Psoas muscle (tissue), 8 donors: ENCODE data around the gene TNFAIP3. TPM values are rescaled to one million over a fixed set of nuclear protein-coding genes. Genes with fewer than 3 reads are reported as not detected.

ENCODE experiments used
- ATAC-seq, 4 donors: fragments of 200-7000 bp; cut with Tn5 transposase; one replicate each; pipeline ENCODE4 v1.9.1; 2020; ENCODE audit warnings: moderate library complexity in 3 of 4, mild to moderate bottlenecking in 2 of 4
- DNase-seq, 2 donors: peaks; one replicate each; pipeline ENCODE4 v3.0.0-alpha.2; 2020
- H3K27ac ChIP-seq: fragments of 200-600 bp; one replicate; pipeline ENCODE4 v1.8.0; 2022
- H3K27me3 ChIP-seq, 3 donors: fragments of 200-600 bp in 1 of 3; one replicate each; pipeline versions ENCODE4 v1.6.1 to v1.8.0; 2013 to 2022; ENCODE audit warnings: low read length in 2 of 3, mild to moderate bottlenecking in 2 of 3, moderate library complexity in 1 of 3; ENCODE audit not compliant: insufficient read depth in 3 of 3
- H3K36me3 ChIP-seq, 2 donors: fragments of 200-600 bp in 1 of 2; one replicate each; pipeline versions ENCODE4 v1.6.1 to v1.8.0; 2013 to 2022; ENCODE audit warnings: low read depth in 1 of 2, mild to moderate bottlenecking in 1 of 2, moderate library complexity in 1 of 2; ENCODE audit not compliant: insufficient read depth in 1 of 2
- H3K4me1 ChIP-seq: fragments of 200-600 bp; one replicate; pipeline ENCODE4 v1.8.0; 2022
- H3K4me3 ChIP-seq: fragments of 200-600 bp; one replicate; pipeline ENCODE4 v1.8.0; 2022; ENCODE audit warnings: mild to moderate bottlenecking
- H3K9me3 ChIP-seq: fragments of 200-600 bp; one replicate; pipeline ENCODE4 v1.8.0; 2022
- CTCF ChIP-seq: fragments of 200-600 bp; IDR thresholded peaks from one replicate; pipeline ENCODE4 v1.8.0; 2022; ENCODE audit warnings: antibody characterized with exemption
- WGBS, 3 donors: extraction: QIAGEN DNeasy Blood & Tissue Kit; methylation state at CpG; one replicate each; pipeline versions ENCODE4 v1.1.6 to v1.1.7; 2013; 5-methylcytosine and 5-hydroxymethylcytosine counted together
- intact Hi-C, 2 donors: fragments of 100-400 bp; cut with DNase I; formaldehyde crosslinking; loops; one replicate each; pipeline versions ENCODE4 v1.11.0 to v1.14.2; 2022
- polyA plus RNA-seq, 3 donors: library from polyadenylated mRNA; stranded (reverse); fragments of 200-250 nt; gene quantifications; one replicate each; pipeline ENCODE4 v1.2.3, GENCODE V29; 2013
- total RNA-seq, 4 donors: library from RNA; stranded (reverse); fragmentation: NEBNext Ultra II Directional in 2 of 4; extraction: Animal tissue kit (Norgen Biotek cat#: 25700) in 2 of 4; gene quantifications; one replicate each; pipeline versions ENCODE4 v1.2.1 to v1.2.4, GENCODE V29; 2021 to 2023
- donor health status: healthy with polysubstance abuse.
- donor health status: DM: no; HTN: no; CAD: no; lungs with moderate emphysema.
- donor health status: Bipolar disorder and iron deficiency.
- donor health status: healthy.
- donor health status: DM: yes; HTN: yes; CAD: no.
- donor health status: DM: no; HTN: no; CAD: no.
- donor health status: DM: no; HTN: no; CAD: no.
- donor health status: DM: yes; HTN: yes; CAD: no.

TNFAIP3 gene
- total and polyA plus RNA-seq, 7 donors: 2.0 to 12.8 (median 4.3) TPM

GRCh38 chr6:137871291-137871690 is 4.2 kb downstream of the TNFAIP3 start:
- ATAC-seq (no peak), DNase-seq (no peak)
- WGBS, 3 donors: 78 to 84% (median 78%) methylated on average over 11 of the region's 11 CpGs
- Histone ChIP-seq H3K27me3 (no peaks in the 10 kb centered on the region), H3K4me1 (peaks cover 53% of the 10 kb centered on the region), H3K4me3 (peak overlapping the region; percentile 37), H3K27ac (peak overlapping the region; percentile 39), H3K9me3 (no peaks in the 10 kb centered on the region), H3K36me3 (peaks cover 5 to 34% of the 10 kb centered on the region in 2 donors)
- intact Hi-C loops: loop anchor here in 1 of 2 donors (5.0 kb wide), 1 partner anchor 41 kb away; no protein-coding TSS in a partner anchor
- TF ChIP-seq CTCF: no peak

DNA sequence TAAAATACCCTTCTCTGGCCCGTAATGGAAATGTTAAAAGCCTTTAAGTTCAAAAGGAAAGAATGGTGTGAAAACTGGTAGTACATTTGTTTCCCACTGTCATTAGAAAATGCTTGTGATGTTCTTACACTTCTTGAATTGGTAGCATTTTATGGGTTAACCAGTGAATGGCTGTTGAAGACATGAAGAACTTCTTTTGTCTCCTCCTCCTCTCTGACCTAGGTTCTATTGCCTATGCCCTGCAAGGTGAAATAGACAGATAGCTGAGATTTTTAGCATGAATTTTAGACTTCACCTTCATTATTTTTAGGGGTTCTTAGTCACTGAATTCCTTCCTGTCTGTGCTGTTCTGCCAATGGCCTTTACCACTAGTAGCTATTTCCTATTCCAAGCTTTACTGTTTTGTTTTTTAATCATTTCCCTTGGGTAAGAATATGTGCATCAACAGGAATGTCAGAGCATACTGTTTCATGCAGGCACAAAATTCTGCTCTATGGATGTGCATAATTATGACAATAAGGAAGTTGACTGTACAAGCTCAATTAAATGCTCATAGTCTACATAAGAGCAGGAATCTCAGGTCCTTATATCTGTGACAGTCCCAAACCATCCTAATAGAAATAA is 4.9 kb downstream of the TNFAIP3 start:
- no peaks in the 10 kb centered on the region for H3K9me3 ChIP-seq
- TF ChIP-seq CTCF: no peak
- intact Hi-C loops: loop anchor here in 1 of 2 donors (5.0 kb wide), 1 partner anchor 40 kb away; no protein-coding TSS in a partner anchor
- ATAC-seq: no peak
- no peak for DNase-seq
- H3K4me3 ChIP-seq: peak overlapping the region; percentile 37
- no peak overlapping the region for H3K27ac ChIP-seq
- no peaks in the 10 kb centered on the region for H3K27me3 ChIP-seq
- peaks cover 50% of the 10 kb centered on the region for H3K4me1 ChIP-seq
- H3K36me3 ChIP-seq: peaks cover 5 to 40% of the 10 kb centered on the region in 2 donors
- 89 to 100% (median 97%) methylated on average over 1 of the region's 1 CpG for WGBS, 3 donors

GRCh38 chr6:137872581-137873115 is 5.6 kb downstream of the TNFAIP3 start:
- Histone ChIP-seq H3K36me3 (peaks cover 5 to 47% of the 10 kb centered on the region in 2 donors), H3K4me3 (peak overlapping the region; percentile 33), H3K27ac (peak overlapping the region; percentile 25), H3K9me3 (no peaks in the 10 kb centered on the region), H3K27me3 (no peaks in the 10 kb centered on the region), H3K4me1 (peaks cover 50% of the 10 kb centered on the region)
- ATAC-seq: no peak
- intact Hi-C loops: loop anchor here in 1 of 2 donors (5.0 kb wide), 1 partner anchor 40 kb away; no protein-coding TSS in a partner anchor
- WGBS, 3 donors: 77 to 83% (median 81%) methylated on average over 2 of the region's 2 CpGs
- TF ChIP-seq CTCF: no peak
- DNase-seq: no peak

DNA sequence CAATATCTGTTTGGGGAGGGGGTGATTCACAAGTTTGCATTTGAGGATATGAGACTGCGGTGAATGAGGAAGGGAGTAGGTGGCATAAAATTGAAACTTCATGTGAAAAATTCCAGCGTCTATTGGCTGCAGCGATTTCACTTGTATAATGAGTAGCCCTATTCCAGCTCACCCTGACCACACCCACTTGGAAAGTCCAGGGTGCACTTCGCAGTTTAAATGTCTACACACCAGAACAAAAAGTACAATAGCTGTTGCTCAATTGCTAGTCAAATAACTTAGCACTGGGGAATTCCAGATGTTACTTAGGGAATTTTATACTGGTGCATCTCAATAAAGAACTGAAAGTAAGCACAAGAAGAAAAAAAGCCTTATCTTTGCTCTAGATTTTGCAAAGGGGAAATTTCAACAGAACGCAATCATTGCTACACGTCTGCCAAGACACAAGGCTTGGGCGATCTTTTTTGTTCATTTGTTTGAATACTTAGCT is 6.3 kb downstream of the TNFAIP3 start:
- Histone ChIP-seq H3K27me3 (no peaks in the 10 kb centered on the region), H3K27ac (peak overlapping the region; percentile 25), H3K9me3 (no peaks in the 10 kb centered on the region), H3K36me3 (peaks cover 5 to 54% of the 10 kb centered on the region in 2 donors), H3K4me3 (peak overlapping the region; percentile 33), H3K4me1 (peaks cover 47% of the 10 kb centered on the region)
- intact Hi-C loops: loop anchor here in 1 of 2 donors (5.0 kb wide), 1 partner anchor 39 kb away; no protein-coding TSS in a partner anchor
- 24 to 39% (median 31%) methylated on average over 7 of the region's 7 CpGs for WGBS, 3 donors
- TF ChIP-seq CTCF: no peak
- DNase-seq (peak; percentile 62 to 66), ATAC-seq (peak; percentile 65 to 93 (median 92))
